RWPE2 (cell line): Measurements from ENCODE around the gene LRRN4CL.

Experiments
- ATAC-seq: fragments of 200-7000 bp; cut with Tn5 transposase; 3 replicates; pipeline ENCODE4 v1.9.1; 2021; ENCODE audit warnings: low read depth
- DNase-seq: peaks from one replicate; pipeline ENCODE4 v3.0.0-alpha.2; 2020; ENCODE audit warnings: low spot score
- H3K27ac ChIP-seq: fragments of 450-650 bp; 2 replicates; pipeline ENCODE4 v1.5.1; 2017; ENCODE audit warnings: mild to moderate bottlenecking; ENCODE audit not compliant: poor library complexity, severe bottlenecking
- H3K27me3 ChIP-seq: fragments of 250-450 bp; sonication (Bioruptor Pico); 2 replicates; pipeline ENCODE4 v1.5.1; 2021; ENCODE audit warnings: mild to moderate bottlenecking, moderate library complexity; ENCODE audit not compliant: insufficient read depth, poor library complexity, severe bottlenecking
- H3K36me3 ChIP-seq: fragments of 250-450 bp; sonication (Bioruptor Pico); 2 replicates; pipeline ENCODE4 v1.5.1; 2020; ENCODE audit warnings: low read depth, mild to moderate bottlenecking, moderate library complexity
- H3K4me1 ChIP-seq: fragments of 250-450 bp; sonication (Bioruptor Pico); 2 replicates; pipeline ENCODE4 v1.5.1; 2021; ENCODE audit warnings: mild to moderate bottlenecking, moderate library complexity; ENCODE audit not compliant: insufficient read depth, poor library complexity, severe bottlenecking
- H3K4me3 ChIP-seq: fragments of 250-450 bp; sonication (Bioruptor Pico); 2 replicates; pipeline ENCODE4 v1.5.1; 2021; ENCODE audit warnings: mild to moderate bottlenecking, moderate library complexity; ENCODE audit not compliant: severe bottlenecking
- H3K9me3 ChIP-seq: fragments of 250-450 bp; sonication (Bioruptor Pico); 2 replicates; pipeline ENCODE4 v1.5.1; 2021; ENCODE audit warnings: mild to moderate bottlenecking, moderate library complexity; ENCODE audit not compliant: severe bottlenecking
- TF ChIP-seq, protein P1 (sequence below): fragments of 450-650 bp; IDR thresholded peaks from one replicate; pipeline ENCODE4 v1.5.1; 2017; ENCODE audit warnings: mild to moderate bottlenecking, moderate library complexity; ENCODE audit not compliant: poor library complexity, severe bottlenecking

The LRRN4CL gene

DNA sequence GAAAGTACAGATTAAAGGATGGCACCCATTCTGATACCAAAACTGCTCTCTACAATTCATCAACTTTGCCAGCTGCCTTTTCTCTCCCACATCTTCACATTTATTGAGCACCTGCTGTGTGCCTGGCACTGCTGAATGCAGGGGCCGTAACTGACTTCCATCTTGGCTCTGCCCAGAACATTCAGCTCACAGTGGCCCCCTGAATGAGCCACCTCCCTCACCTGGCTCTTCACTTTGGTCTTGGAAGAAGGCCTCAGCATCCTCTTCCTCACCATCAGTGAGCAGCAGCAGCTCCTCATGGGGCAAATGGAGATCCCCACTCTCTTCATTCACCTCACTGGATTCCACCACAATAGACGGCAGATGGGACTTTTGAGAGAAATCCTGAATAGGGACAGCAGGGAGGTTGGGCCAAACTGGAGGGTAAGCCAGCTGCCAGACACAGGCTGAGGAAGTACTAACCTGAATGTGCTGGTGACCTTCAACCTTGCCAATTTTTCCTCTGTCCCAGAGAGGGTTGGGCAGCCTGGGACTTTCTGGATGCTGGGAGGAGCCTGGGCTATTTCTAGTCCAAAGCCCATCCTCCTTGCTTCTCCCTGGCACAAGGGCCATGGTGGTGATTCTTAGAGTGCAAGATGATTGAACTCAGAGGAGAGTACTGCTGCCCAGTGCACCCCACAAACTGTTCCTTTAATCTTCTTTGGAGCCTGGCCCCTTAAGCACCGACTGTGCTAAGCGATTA lies 19.7 kb downstream of the LRRN4CL start:
- Histone ChIP-seq H3K4me3 (no peak overlapping the region), H3K4me1 (peaks cover 9% of the 10 kb centered on the region), H3K36me3 (peaks cover 37% of the 10 kb centered on the region), H3K9me3 (no peaks in the 10 kb centered on the region), H3K27me3 (no peaks in the 10 kb centered on the region), H3K27ac (peak overlapping the region; percentile 86)
- no peak for ATAC-seq
- no peak for DNase-seq
- TF ChIP-seq, protein P1, sequence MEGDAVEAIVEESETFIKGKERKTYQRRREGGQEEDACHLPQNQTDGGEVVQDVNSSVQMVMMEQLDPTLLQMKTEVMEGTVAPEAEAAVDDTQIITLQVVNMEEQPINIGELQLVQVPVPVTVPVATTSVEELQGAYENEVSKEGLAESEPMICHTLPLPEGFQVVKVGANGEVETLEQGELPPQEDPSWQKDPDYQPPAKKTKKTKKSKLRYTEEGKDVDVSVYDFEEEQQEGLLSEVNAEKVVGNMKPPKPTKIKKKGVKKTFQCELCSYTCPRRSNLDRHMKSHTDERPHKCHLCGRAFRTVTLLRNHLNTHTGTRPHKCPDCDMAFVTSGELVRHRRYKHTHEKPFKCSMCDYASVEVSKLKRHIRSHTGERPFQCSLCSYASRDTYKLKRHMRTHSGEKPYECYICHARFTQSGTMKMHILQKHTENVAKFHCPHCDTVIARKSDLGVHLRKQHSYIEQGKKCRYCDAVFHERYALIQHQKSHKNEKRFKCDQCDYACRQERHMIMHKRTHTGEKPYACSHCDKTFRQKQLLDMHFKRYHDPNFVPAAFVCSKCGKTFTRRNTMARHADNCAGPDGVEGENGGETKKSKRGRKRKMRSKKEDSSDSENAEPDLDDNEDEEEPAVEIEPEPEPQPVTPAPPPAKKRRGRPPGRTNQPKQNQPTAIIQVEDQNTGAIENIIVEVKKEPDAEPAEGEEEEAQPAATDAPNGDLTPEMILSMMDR, result no peak

DNA sequence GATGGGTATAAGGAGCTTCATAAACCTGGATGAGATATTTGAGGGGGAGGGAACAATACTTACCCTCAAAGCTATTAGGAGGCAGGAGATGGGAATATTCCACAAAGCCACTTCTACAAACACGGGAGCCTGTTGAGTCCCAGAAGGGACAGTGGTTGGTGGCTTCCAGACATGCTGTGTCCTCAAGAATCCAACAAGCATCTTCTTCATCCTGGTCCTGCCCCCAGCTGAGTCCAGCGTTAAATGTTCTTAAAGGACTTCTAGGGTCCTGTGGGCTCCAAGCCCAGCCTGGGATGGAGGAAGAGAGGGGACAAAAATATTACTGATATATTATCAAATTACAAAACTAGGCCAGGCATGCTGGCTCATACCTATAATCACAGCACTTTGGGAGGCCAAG lies 21.9 kb downstream of the LRRN4CL start:
- Histone ChIP-seq H3K27ac (peak overlapping the region; percentile 84), H3K4me3 (no peak overlapping the region), H3K9me3 (no peaks in the 10 kb centered on the region), H3K36me3 (peaks cover 27% of the 10 kb centered on the region), H3K27me3 (no peaks in the 10 kb centered on the region), H3K4me1 (peaks cover 6% of the 10 kb centered on the region)
- ATAC-seq (no peak), DNase-seq (no peak)
- TF ChIP-seq, protein P1, result no peak

DNA sequence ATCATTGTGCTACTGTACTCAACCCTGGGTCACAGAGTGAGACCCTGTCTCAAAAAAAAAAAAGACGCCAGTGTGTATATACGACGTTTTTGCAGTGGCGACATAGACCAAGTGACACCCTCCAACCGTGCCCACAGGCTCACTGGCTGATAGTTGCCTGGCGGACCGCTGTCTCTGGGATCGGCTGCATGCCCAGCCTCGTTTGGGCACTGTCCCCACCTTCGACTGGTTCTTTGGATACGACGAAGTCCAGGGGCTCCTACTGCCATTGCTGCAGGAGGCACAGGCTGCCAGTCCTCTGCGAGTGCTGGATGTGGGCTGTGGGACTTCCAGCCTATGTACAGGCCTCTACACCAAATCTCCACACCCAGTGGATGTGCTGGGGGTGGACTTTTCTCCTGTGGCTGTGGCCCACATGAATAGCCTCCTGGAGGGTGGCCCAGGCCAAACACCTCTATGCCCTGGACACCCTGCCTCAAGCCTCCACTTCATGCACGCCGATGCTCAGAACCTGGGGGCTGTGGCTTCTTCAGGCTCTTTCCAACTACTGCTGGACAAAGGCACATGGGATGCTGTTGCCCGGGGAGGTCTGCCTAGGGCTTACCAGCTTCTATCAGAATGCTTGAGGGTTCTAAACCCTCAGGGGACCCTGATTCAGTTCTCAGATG lies 22.9 kb downstream of the LRRN4CL start:
- no peaks in the 10 kb centered on the region for H3K27me3 ChIP-seq
- TF ChIP-seq, protein P1, result no peak
- peak overlapping the region; percentile 84 for H3K27ac ChIP-seq
- H3K4me3 ChIP-seq, result peak overlapping the region; percentile 88
- DNase-seq (no peak), ATAC-seq (peak; percentile 3; the same call in 1 of the 3 replicates)
- peaks cover 28% of the 10 kb centered on the region for H3K36me3 ChIP-seq
- peaks cover 6% of the 10 kb centered on the region for H3K4me1 ChIP-seq
- H3K9me3 ChIP-seq, result no peaks in the 10 kb centered on the region

DNA sequence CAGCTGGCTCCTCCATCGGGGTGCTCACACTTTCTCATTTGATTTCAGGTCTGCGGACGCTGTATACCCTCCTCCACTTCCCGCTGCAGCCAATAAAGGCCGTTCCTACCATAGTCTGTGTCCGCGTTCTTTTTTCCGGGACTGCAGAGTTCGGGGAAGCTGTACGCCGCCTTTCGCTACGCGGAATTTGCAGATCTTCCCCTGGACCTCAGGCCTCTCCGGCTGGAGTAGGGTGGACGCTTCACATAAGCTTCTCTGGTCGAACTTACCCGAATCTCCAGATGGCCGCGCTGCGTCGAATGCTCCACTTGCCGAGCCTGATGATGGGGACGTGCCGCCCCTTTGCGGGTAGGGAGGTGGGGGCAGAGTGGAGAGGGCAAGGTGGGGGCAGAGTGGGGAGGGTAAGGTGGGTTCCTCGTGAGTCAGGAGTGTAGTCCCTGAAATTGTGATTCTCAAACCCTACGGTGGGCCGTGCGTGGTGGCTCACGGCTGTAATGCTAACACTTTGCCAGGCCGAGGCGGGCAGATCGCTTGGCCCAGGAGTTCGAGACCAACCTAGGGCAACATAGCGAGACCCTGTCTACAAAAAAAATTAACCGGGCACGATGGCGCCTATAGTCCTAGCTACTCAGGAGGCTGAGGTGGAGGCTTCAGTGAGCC lies 23.6 kb downstream of the LRRN4CL start:
- TF ChIP-seq, protein P1, result no peak
- peaks cover 32% of the 10 kb centered on the region for H3K36me3 ChIP-seq
- peak overlapping the region; percentile 84 for H3K27ac ChIP-seq
- H3K9me3 ChIP-seq, result no peaks in the 10 kb centered on the region
- H3K4me1 ChIP-seq, result peaks cover 2% of the 10 kb centered on the region
- peak; percentile 8 for ATAC-seq
- no peaks in the 10 kb centered on the region for H3K27me3 ChIP-seq
- DNase-seq, result no peak
- H3K4me3 ChIP-seq, result peak overlapping the region; percentile 88
